SHP77 treated with DMSO at 0.1 percent for 48 hours (cell line): ENCODE data around the gene RHEBL1.

ENCODE experiments used
- DNase-seq: peaks from one replicate; lab custom pipeline; 2025; lab: John Stamatoyannopoulos, UW

RHEBL1 gene, protein sequence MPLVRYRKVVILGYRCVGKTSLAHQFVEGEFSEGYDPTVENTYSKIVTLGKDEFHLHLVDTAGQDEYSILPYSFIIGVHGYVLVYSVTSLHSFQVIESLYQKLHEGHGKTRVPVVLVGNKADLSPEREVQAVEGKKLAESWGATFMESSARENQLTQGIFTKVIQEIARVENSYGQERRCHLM

DNA sequence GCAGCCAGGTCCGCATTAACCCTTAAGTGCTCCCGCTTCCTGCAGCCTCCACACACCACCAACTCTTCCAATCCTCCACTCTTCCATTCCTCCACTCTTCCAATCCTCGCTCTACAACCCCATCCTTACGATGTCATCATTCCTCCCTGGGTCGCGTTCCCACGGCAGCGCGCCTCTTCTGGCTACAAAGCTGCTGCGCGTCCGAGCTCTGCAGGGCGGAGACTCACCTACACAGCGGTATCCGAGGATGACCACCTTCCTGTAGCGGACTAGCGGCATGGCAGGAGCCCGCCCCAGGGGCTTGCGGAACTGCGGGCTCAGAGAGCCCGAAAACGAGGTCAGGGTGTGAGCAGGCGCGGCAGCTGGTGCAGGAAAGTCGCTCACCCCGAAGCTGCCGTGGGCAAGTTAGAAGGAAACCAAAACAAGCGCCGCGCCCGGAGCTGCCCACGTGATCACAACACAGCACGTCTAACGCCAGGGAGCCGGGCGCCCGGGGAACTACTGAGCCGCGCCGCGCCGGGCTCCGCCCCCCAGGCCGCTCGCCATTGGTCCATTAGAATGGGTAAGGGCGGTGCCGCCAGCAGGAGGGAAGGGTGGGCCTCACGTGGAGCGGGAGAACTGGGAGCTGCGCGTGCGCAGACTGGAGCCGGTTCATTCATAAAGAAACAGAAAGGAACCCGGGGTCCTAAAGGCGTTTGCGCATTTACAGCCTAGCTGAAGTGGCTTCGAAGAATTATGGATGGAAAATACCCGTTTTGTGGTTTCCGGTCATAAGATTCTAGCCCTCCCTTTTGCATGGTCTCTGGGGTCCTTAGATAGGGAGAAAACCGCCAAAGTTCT, at the start of gene RHEBL1:
Gene RHEBL1 (minus strand): TSS at position 473 of the 840 bp plus-strand sequence. CDS start 194 bp downstream, at position 279.
- DNase-seq = peak; percentile 95

DNA sequence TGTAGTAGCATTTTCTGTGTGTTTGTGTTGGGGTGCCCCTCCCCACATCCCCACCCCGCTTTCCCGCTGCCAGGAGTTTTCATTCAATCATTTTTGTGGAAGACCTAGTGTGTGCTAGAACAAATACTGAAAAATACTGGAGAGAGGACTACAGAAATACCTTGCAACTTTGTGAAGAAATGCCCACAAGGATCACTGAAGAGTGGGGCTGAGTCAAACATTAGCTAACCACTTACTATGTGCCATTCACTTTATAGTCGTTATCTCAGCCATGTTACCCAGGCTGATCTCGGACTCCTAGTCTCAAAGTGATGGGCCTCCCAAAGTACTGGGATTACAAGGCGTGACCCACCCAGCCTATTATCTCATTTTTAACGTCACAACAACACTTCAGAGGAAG, 41.4 kb upstream of the RHEBL1 start:
- DNase-seq = no peak

DNA sequence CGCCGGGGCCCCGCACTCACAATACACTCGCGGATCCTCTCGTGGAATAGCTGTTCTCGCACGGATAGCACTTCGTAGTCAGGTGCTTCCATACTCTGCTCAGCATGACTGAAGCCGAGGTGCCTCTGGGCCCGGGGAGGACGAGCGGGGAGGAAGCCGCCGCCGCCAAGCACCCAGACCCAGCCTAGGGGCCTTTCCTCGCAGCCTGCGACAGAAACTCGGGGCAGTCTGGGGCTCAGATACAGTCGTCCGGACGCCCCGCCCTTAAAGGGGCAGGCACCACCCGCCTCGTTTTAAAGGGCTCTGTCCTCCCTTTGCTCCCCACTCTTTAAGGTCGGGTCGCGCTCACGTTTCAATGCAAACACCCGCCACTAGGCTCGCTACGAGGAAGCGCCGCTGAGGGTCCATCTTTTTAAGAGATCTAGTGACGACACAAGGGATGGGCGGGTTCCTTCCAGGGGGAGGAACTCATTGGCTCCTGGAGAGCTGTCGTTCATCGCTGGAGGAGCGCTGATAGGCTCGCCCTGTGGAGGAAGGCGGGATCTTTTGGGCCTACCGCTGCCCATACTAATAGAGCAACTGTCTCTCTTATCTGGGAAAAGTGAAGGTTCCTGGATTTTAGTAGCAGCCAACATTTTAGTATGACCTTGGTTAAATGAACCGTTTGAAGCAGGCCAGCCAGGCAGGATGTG, 40.8 kb upstream of the RHEBL1 start, which contains the start of gene LMBR1L:
Gene LMBR1L (minus strand): TSS at position 384 of the 692 bp plus-strand sequence. CDS start 292 bp downstream, at position 92.
- DNase-seq = peak; percentile 95

- DNase-seq = no peak
Observed at GRCh38 chr12:49109641-49110463, 40.1 kb upstream of the RHEBL1 start.

DNA sequence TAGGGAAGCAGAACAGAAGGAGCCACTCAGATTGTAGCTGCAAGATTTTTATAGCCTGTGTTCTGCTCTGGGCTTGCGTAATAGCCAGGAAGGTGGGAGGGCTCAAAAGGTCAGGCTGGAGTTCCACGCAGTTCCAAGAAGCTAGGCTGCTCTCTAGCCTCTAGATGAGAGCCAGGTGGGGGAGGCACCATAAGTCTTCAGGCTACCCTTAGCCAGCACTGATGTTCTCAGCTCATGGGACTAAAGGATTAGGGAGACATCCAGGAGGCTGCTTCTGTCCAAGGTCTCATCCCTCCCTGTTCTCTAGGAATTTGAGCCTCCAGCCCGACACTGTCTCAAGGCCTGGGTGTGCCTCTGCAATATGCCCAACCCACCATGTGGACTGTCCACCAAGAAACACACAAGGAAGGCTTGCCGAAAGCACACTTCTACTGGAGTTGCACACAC, 39.2 kb upstream of the RHEBL1 start:
- DNase-seq = no peak

DNA sequence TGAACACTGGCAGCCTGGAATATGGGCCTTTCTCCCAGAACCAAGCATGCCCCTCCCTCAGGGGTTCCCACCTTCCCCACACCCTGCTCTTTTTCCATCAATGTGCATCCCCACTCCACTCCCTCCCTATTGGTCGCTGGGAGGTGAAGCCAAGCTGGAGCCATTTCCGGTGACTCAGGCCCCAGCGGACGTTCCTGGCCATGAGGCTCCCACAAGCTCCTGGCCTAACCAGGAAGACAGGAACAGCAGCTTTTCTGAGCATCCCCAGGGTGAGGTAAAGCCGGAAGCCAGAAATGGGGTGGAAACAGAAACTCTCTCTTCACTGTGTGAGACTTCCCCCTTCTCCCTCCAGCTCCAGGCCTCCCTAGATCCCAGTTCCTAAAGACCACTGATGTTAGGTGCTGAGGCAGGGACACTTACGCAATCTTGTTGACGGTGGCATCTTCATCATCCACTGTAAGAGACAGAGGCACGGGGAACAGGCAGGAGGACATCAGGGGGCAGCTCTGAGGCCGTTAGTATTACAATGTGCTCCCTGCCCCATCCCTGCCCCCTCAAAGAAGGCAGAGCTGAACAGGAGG, 35.8 kb upstream of the RHEBL1 start:
- DNase-seq = no peak

DNA sequence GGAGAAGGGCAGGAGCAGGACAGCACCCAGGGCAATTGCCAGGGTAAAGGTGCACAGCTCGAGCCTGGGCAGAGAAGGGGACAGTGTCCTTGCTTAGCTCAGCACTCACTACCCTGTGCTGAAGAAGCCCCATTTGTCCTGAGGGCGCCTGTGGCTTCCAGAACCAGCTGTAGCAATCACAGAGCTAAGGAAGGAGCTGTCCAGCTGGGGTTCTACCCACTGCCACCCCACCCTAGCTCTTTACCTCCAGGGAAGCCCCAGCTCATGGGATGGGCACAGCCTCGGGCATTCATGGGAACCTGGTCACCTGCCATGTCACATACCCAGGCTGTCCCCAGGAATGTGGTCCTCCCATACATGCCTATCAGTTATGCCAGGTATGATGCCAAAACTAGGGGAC, 35.0 kb upstream of the RHEBL1 start:
- no peak for DNase-seq

DNA sequence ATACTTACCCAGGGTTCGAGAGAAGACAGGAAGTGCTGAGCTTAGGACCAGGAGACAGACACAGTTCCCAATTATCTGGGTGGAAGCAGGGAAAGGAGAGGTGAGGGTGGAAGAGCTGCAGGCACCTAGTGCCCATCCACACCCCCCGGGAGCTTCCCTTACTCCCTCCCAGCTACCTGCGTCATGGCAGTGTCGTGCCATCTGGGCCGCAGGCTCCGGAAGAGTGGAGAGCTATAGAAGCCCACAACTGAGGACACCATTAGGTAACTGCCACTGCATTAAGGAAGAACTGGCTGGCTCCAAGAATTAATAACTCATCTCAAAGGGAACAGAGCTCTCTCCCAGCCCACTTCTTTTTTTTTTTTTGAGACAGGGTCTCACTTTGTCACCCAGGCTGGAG, 30.6 kb upstream of the RHEBL1 start:
- DNase-seq = no peak

DNA sequence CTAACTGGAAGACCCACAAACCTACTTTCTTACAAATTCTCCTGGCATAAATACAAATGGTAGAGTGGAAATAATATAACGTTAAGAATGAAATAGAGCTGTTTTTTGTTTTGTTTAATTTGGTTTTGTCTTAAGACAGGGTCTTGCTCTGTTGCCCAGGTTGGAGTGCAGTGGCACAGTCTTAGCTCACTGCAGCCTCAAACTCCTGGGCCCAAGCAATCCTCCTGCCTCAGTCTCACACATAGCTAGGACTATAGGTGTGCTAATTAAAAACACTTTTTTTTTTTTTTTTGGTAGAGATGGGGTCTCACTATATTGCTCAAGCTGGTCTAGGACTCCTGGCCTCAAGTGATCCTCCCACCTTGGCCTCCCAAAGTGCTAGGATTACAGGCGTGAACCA, 28.9 kb upstream of the RHEBL1 start:
- no peak for DNase-seq

GRCh38 chr12:49098035-49098451, 28.3 kb upstream of the RHEBL1 start:
- DNase-seq = no peak

- no peak for DNase-seq
Observed at GRCh38 chr12:49097381-49097780, 27.6 kb upstream of the RHEBL1 start.

DNA sequence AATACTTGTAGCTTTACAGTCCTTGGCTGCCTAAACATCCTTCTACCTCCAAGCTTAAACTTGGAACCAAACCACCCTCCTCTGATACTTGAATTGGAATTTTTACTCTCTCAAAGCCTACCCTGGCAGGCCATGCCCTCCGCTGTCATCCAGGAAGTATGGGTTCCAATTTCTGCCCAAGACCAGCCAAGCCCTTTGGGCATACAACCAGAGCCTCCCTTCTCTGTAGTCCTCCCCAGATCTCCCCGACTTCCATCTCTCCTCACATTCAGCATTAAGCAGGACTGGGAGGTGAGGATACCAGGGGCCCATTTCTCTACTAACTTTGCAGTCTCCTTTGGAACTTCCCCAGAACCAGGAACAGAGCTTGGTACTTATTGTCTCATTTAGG, 25.2 kb upstream of the RHEBL1 start:
- DNase-seq = no peak

DNA sequence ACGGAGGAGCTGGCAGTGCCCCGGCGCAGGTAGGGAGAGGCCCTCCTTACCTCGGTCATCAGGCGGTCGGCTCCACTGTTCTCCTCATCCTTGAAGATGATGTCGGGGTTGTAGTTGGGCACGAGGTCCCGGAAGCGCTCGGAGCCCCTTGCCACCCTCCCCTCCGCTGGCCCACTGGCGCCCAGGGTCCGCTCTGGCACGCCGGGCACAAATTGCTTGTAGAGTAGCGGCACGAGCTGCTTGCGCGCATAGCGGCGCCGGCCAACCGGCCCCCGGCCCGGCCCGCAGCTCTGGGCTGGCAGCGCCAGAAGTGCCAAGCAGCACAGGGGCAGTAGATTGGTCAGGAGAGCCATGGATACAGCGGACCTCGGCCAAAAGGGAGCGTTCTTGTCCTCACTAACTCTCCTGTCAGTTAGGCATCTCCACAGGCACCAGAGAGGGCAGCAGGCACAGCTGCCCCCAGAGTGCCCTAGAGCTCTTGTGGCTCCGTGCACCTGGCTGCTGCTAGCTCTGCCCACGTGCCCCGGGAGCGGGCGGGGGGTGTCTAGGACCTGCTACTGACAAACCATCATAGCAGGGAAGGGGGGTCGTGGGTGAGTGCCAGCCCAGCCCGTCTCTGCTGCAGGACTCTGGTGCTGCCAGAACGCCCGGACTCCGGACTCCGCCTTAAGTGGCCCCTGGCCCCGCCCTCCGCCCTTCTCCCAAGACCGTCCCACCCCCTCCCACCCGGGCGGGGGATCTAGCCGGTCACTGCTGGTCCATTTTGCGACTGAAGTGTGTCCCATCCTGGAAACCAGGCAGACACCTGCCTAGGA, 24.6 kb upstream of the RHEBL1 start, which contains the start of gene DHH:
Gene DHH (minus strand): TSS at position 642 of the 815 bp plus-strand sequence. CDS start 289 bp downstream, at position 353.
- peak; percentile 49 for DNase-seq

DNA sequence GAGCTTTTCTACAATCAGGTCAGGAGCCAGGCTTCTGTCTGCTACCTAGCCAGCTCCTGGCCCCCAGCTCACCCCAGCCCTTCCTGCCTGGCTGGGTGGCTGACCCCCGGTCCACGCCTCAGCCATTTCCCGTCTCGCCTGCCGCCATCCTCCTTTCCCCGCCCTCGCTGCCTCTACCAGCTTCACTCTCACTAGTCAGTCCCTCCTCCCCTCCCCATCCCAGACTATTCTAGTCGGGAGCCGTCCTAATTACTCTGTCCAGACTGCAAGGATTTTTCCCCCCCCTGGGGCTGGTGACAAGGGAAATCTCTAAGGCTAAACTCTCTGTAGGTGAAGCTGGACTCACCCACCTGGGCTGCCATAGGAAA, 24.0 kb upstream of the RHEBL1 start:
- DNase-seq = no peak

GRCh38 chr12:49092816-49093406, 23.1 kb upstream of the RHEBL1 start:
- DNase-seq = no peak

- no peak for DNase-seq
Observed at GRCh38 chr12:49092086-49092815, 22.5 kb upstream of the RHEBL1 start.

GRCh38 chr12:49091836-49092085, 22.0 kb upstream of the RHEBL1 start:
- no peak for DNase-seq

GRCh38 chr12:49091056-49091835, 21.5 kb upstream of the RHEBL1 start:
- no peak for DNase-seq
